ENCODE measurements around the gene CA6. TPM values are rescaled to one million over a fixed set of nuclear protein-coding genes. Genes with fewer than 3 reads are reported as not detected.

Gene CA6
- polyA plus RNA-seq, 1 donor (not counting 4 experiments of a cell fraction or from before 2014, with no cell fraction given), result not detected

DNA sequence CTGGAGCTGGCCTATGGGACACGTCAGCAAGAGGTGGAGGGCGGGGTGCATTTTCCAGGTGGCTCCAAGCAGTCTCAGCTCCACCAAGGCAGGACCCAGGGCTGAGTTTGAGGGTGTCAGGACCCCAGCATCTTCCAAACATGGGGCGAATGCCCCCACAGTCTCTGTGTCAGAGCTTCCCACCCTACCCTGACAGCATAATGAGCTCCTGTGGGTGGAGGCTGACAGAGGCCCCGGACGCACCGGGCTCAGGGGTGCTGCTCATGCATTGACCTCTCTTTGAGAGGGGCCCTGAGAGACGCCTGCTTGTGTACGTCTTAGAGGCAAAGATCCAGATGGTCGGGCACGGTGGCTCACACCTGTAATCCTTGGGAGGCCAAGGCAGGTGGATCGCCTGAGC, 43.4 kb downstream of the CA6 start:
- H3K4me2 ChIP-seq (ENCODE audit: control insufficient read depth, extremely low read depth, insufficient read depth, low read depth, low read length), result no peak overlapping the region

GRCh38 chr1:8989821-8990220, 44.2 kb downstream of the CA6 start:
- DNase-seq (ENCODE audit: low read depth, low spot score) (no peak), FAIRE-seq (no peak)
- H3K4me3 ChIP-seq (ENCODE audit: control insufficient read depth in 2 of 3, extremely low read depth in 1 of 3, insufficient read depth in 2 of 3, low read depth in 1 of 3, low read length in 3 of 3), result no peak overlapping the region
- no peak overlapping the region for H2AFZ ChIP-seq (ENCODE audit: control insufficient read depth, low read length)
- no peak overlapping the region for H3K9ac ChIP-seq (ENCODE audit: control insufficient read depth, extremely low read depth, insufficient read depth, low read length)
- H3K79me2 ChIP-seq (ENCODE audit: control insufficient read depth, insufficient read depth, low read length), result no peaks in the 10 kb centered on the region
- peaks cover 8% of the 10 kb centered on the region for H3K4me1 ChIP-seq (ENCODE audit: control insufficient read depth, extremely low read depth, insufficient read depth, low read length)
- TF ChIP-seq CTCF (optimal IDR thresholded peaks at IDR 0.05 in 1 of 3, IDR thresholded peaks at IDR 0.05 in 1 of 3, conservative IDR thresholded peaks at IDR 0.05 in 1 of 3; ENCODE audit: extremely low read depth in 1 of 3, insufficient read depth in 2 of 3, low read length in 3 of 3) (no peak), EZH2 (IDR thresholded peaks at IDR 0.05; ENCODE audit: low read length) (no peak)
- H3K36me3 ChIP-seq (ENCODE audit: control insufficient read depth in 2 of 2, extremely low read depth in 1 of 2, insufficient read depth in 2 of 2, low read length in 2 of 2), result no peaks in the 10 kb centered on the region
- dilution Hi-C loops (cut with MboI; ENCODE audit: extremely low pct_ligation_motif_present, low sequenced_read_pairs), result no loop called here
- H3K27ac ChIP-seq (ENCODE audit: control insufficient read depth, insufficient read depth, low read length), result no peak overlapping the region
- H4K20me1 ChIP-seq (ENCODE audit: control insufficient read depth, extremely low read depth, insufficient read depth, low read length), result no peaks in the 10 kb centered on the region
- H3K4me2 ChIP-seq (ENCODE audit: control insufficient read depth, extremely low read depth, insufficient read depth, low read depth, low read length), result no peak overlapping the region
- no peaks in the 10 kb centered on the region for H3K9me3 ChIP-seq (ENCODE audit: control insufficient read depth, low read depth, low read length)
- no peaks in the 10 kb centered on the region for H3K27me3 ChIP-seq (ENCODE audit: control insufficient read depth, extremely low read depth, insufficient read depth, low read length)
- H3K9me1 ChIP-seq (ENCODE audit: control insufficient read depth, extremely low read depth, insufficient read depth, low read length), result no peaks in the 10 kb centered on the region

More for the DNA sequence above, 43.4 kb downstream of the CA6 start:
- H3K27me3 ChIP-seq (ENCODE audit: control insufficient read depth, extremely low read depth, insufficient read depth, low read length), result no peaks in the 10 kb centered on the region
- no peaks in the 10 kb centered on the region for H3K9me3 ChIP-seq (ENCODE audit: control insufficient read depth, low read depth, low read length)
- DNase-seq (ENCODE audit: low read depth, low spot score), result no peak
- H3K9me1 ChIP-seq (ENCODE audit: control insufficient read depth, extremely low read depth, insufficient read depth, low read length), result no peaks in the 10 kb centered on the region
- no peak for FAIRE-seq
- no peak overlapping the region for H2AFZ ChIP-seq (ENCODE audit: control insufficient read depth, low read length)
- H3K9ac ChIP-seq (ENCODE audit: control insufficient read depth, extremely low read depth, insufficient read depth, low read length), result no peak overlapping the region
- H3K4me1 ChIP-seq (ENCODE audit: control insufficient read depth, extremely low read depth, insufficient read depth, low read length), result peaks cover 8% of the 10 kb centered on the region
- no peak for TF ChIP-seq EZH2 (IDR thresholded peaks at IDR 0.05; ENCODE audit: low read length)
- no peak for TF ChIP-seq CTCF (optimal IDR thresholded peaks at IDR 0.05 in 1 of 3, IDR thresholded peaks at IDR 0.05 in 1 of 3, conservative IDR thresholded peaks at IDR 0.05 in 1 of 3; ENCODE audit: extremely low read depth in 1 of 3, insufficient read depth in 2 of 3, low read length in 3 of 3)
- no peak overlapping the region for H3K27ac ChIP-seq (ENCODE audit: control insufficient read depth, insufficient read depth, low read length)
- dilution Hi-C loops (cut with MboI; ENCODE audit: extremely low pct_ligation_motif_present, low sequenced_read_pairs), result no loop called here
- no peaks in the 10 kb centered on the region for H3K79me2 ChIP-seq (ENCODE audit: control insufficient read depth, insufficient read depth, low read length)
- H4K20me1 ChIP-seq (ENCODE audit: control insufficient read depth, extremely low read depth, insufficient read depth, low read length), result no peaks in the 10 kb centered on the region
- no peak overlapping the region for H3K4me3 ChIP-seq (ENCODE audit: control insufficient read depth in 2 of 3, extremely low read depth in 1 of 3, insufficient read depth in 2 of 3, low read depth in 1 of 3, low read length in 3 of 3)
- H3K36me3 ChIP-seq (ENCODE audit: control insufficient read depth in 2 of 2, extremely low read depth in 1 of 2, insufficient read depth in 2 of 2, low read length in 2 of 2), result no peaks in the 10 kb centered on the region

All from keratinocyte (primary cell).